Urinary bladder (tissue), 4 donors: ENCODE results near the gene CMTM2. TPM values are rescaled to one million over a fixed set of nuclear protein-coding genes. Genes with fewer than 3 reads are reported as not detected.
"Not testable (repeated sequence)": the region's sequence is repeated elsewhere in the genome, so short reads cannot be mapped to it uniquely, and the experiment has no call there.

Experiments used
- DNase-seq: peaks from one replicate; pipeline ENCODE4 v3.0.0-alpha.2; 2015; ENCODE audit errors: extremely low spot score
- H3K27ac ChIP-seq: one replicate; pipeline ENCODE4 v1.5.1; 2013; ENCODE audit warnings: low read depth, mild to moderate bottlenecking, moderate library complexity
- H3K36me3 ChIP-seq: one replicate; pipeline ENCODE4 v1.6.1; 2013; ENCODE audit warnings: mild to moderate bottlenecking, moderate library complexity; ENCODE audit not compliant: insufficient read depth
- H3K4me1 ChIP-seq: one replicate; pipeline ENCODE4 v1.6.1; 2013; ENCODE audit warnings: mild to moderate bottlenecking, moderate library complexity; ENCODE audit not compliant: insufficient read depth
- H3K4me3 ChIP-seq: one replicate; pipeline ENCODE4 v1.5.1; 2013; ENCODE audit warnings: low read depth, low read length
- WGBS: extraction: QIAGEN DNeasy Blood & Tissue Kit; methylation state at CpG from one replicate; pipeline ENCODE4 v1.1.7; 2013; 5-methylcytosine and 5-hydroxymethylcytosine counted together
- polyA plus RNA-seq: library from polyadenylated mRNA; stranded (reverse); fragments of 200-250 nt; gene quantifications from one replicate; pipeline ENCODE4 v1.2.3, GENCODE V29; 2013
- total RNA-seq: library from RNA; depleted of rRNA; stranded (reverse); fragments of >200 nt; gene quantifications from one replicate; pipeline ENCODE4 v1.2.3, GENCODE V29; 2014
- donor health status: healthy with polysubstance abuse.
- donor health status: healthy.

Gene CMTM2
- total and polyA plus RNA-seq, 2 donors = not detected

- H3K27ac ChIP-seq, DNase-seq, H3K4me3 ChIP-seq, H3K36me3 ChIP-seq, H3K4me1 ChIP-seq: not testable (repeated sequence)
- 97% methylated on average over 8 of the region's 8 CpGs for WGBS
These were observed 32.6 kb downstream of the CMTM2 start for GRCh38 chr16:66611911-66612310.

- DNase-seq = no peak
- no peak overlapping the region for H3K27ac ChIP-seq
- no peaks in the 10 kb centered on the region for H3K4me1 ChIP-seq
- WGBS = 85% methylated on average over 14 of the region's 14 CpGs
- H3K4me3 ChIP-seq = no peak overlapping the region
- H3K36me3 ChIP-seq = no peaks in the 10 kb centered on the region
These were observed 33.2 kb downstream of the CMTM2 start for GRCh38 chr16:66612422-66612821.

GRCh38 chr16:66614161-66614802 is 35.0 kb downstream of the CMTM2 start:
- no peaks in the 10 kb centered on the region for H3K36me3 ChIP-seq
- 78% methylated on average over 12 of the region's 12 CpGs for WGBS
- DNase-seq = no peak
- no peak overlapping the region for H3K27ac ChIP-seq
- no peak overlapping the region for H3K4me3 ChIP-seq
- no peaks in the 10 kb centered on the region for H3K4me1 ChIP-seq

GRCh38 chr16:66616169-66616568 is 36.9 kb downstream of the CMTM2 start:
- 92% methylated on average over 4 of the region's 4 CpGs for WGBS
- H3K36me3 ChIP-seq = no peaks in the 10 kb centered on the region
- H3K4me3 ChIP-seq = no peak overlapping the region
- H3K4me1 ChIP-seq = no peaks in the 10 kb centered on the region
- H3K27ac ChIP-seq = no peak overlapping the region
- DNase-seq = no peak

- no peak for DNase-seq
- Histone ChIP-seq H3K27ac (no peak overlapping the region), H3K4me3 (no peak overlapping the region), H3K36me3 (no peaks in the 10 kb centered on the region), H3K4me1 (no peaks in the 10 kb centered on the region)
- 76% methylated on average over 9 of the region's 9 CpGs for WGBS
These were observed 37.3 kb downstream of the CMTM2 start for GRCh38 chr16:66616592-66616991.

GRCh38 chr16:66617010-66617434 is 37.8 kb downstream of the CMTM2 start:
- Histone ChIP-seq H3K36me3 (no peaks in the 10 kb centered on the region), H3K4me1 (no peaks in the 10 kb centered on the region), H3K27ac (no peak overlapping the region), H3K4me3 (no peak overlapping the region)
- DNase-seq = no peak
- 85% methylated on average over 2 of the region's 2 CpGs for WGBS

- no peaks in the 10 kb centered on the region for H3K4me1 ChIP-seq
- no peak overlapping the region for H3K27ac ChIP-seq
- no peak overlapping the region for H3K4me3 ChIP-seq
- 64% methylated on average over 7 of the region's 7 CpGs for WGBS
- H3K36me3 ChIP-seq = no peaks in the 10 kb centered on the region
- no peak for DNase-seq
These were observed 38.5 kb downstream of the CMTM2 start for GRCh38 chr16:66617728-66618127.

- Histone ChIP-seq H3K36me3 (no peaks in the 10 kb centered on the region), H3K27ac (no peak overlapping the region), H3K4me3 (no peak overlapping the region), H3K4me1 (no peaks in the 10 kb centered on the region)
- WGBS = 51% methylated on average over 10 of the region's 10 CpGs
- DNase-seq = no peak
These were observed 39.5 kb downstream of the CMTM2 start for GRCh38 chr16:66618588-66619375.

GRCh38 chr16:66619534-66620428 is 40.5 kb downstream of the CMTM2 start:
- no peak overlapping the region for H3K27ac ChIP-seq
- DNase-seq = no peak
- 73% methylated on average over 12 of the region's 12 CpGs for WGBS
- no peaks in the 10 kb centered on the region for H3K36me3 ChIP-seq
- H3K4me1 ChIP-seq = no peaks in the 10 kb centered on the region
- no peak overlapping the region for H3K4me3 ChIP-seq

- DNase-seq = no peak
- 79% methylated on average over 8 of the region's 8 CpGs for WGBS
- H3K4me1 ChIP-seq = no peaks in the 10 kb centered on the region
These were observed 41.1 kb downstream of the CMTM2 start for GRCh38 chr16:66620429-66620795.

GRCh38 chr16:66621973-66622372 is 42.7 kb downstream of the CMTM2 start:
- WGBS = 93% methylated on average over 14 of the region's 14 CpGs
- Histone ChIP-seq H3K36me3 (no peaks in the 10 kb centered on the region), H3K4me3 (no peak overlapping the region), H3K27ac (no peak overlapping the region), H3K4me1 (no peaks in the 10 kb centered on the region)
- DNase-seq = no peak

More at GRCh38 chr16:66620429-66620795, 41.1 kb downstream of the CMTM2 start:
- H3K27ac ChIP-seq = no peak overlapping the region
- no peak overlapping the region for H3K4me3 ChIP-seq
- H3K36me3 ChIP-seq = no peaks in the 10 kb centered on the region

- H3K4me1 ChIP-seq = no peaks in the 10 kb centered on the region
- H3K36me3 ChIP-seq = no peaks in the 10 kb centered on the region
- no peak overlapping the region for H3K27ac ChIP-seq
- DNase-seq = no peak
- H3K4me3 ChIP-seq = no peak overlapping the region
- WGBS = 81% methylated on average over 3 of the region's 3 CpGs
These were observed 43.6 kb downstream of the CMTM2 start for GRCh38 chr16:66622863-66623262.

GRCh38 chr16:66623755-66624154 is 44.5 kb downstream of the CMTM2 start:
- WGBS = 87% methylated on average over 3 of the region's 3 CpGs
- no peaks in the 10 kb centered on the region for H3K4me1 ChIP-seq
- no peak for DNase-seq
- no peak overlapping the region for H3K27ac ChIP-seq
- no peaks in the 10 kb centered on the region for H3K36me3 ChIP-seq
- H3K4me3 ChIP-seq = no peak overlapping the region
